PFSK-1 (cell line): ENCODE results near the gene CHRNB1.

Experiments used
- POLR2AphosphoS5 ChIP-seq: IDR thresholded peaks from 2 replicates; pipeline ENCODE4 v1.6.1; 2012; ENCODE audit warnings: low read depth, mild to moderate bottlenecking, control low read depth, low read length, moderate library complexity
- REST ChIP-seq, 2 experiments: IDR thresholded peaks; 2 replicates each; pipeline versions ENCODE4 v1.6.1 to v1.8.0; 2011 to 2012; ENCODE audit warnings: low read depth in 2 of 2, low read length in 2 of 2, control low read depth in 1 of 2, inconsistent platforms in 1 of 2, mild to moderate bottlenecking in 1 of 2, moderate library complexity in 1 of 2; ENCODE audit not compliant: insufficient read depth in 1 of 2
- TAF1 ChIP-seq: IDR thresholded peaks from 2 replicates; pipeline ENCODE4 v1.6.1; 2012; ENCODE audit warnings: low read length, control low read depth, borderline replicate concordance; ENCODE audit not compliant: insufficient read depth

- TF ChIP-seq POLR2AphosphoS5, result no peak
- no peak for TF ChIP-seq TAF1
- no peak for TF ChIP-seq REST (IDR thresholded peaks at IDR 0.05; ENCODE audit: insufficient read depth in 1 of 2, low read depth in 2 of 2, low read length in 2 of 2)
Measured at GRCh38 chr17:7502171-7502847, 57.4 kb downstream of the CHRNB1 start.
